ENCODE data around the gene ZFTA.

- TF ChIP-seq CTCF (IDR thresholded peaks at IDR 0.05) (no peak), POLR2AphosphoS5 (IDR thresholded peaks at IDR 0.05) (no peak), POLR2A (IDR thresholded peaks at IDR 0.05) (no peak), EP300 (IDR thresholded peaks at IDR 0.05) (no peak)
These were observed 49.4 kb upstream of the ZFTA start for GRCh38 chr11:63817758-63818498.
